ENCODE results near the gene C1QTNF2. TPM values are rescaled to one million over a fixed set of nuclear protein-coding genes. Genes with fewer than 3 reads are reported as not detected.
A peak's percentile ranks its signal among the peaks of the same experiment; 100 is the strongest.

Gene C1QTNF2
- total RNA-seq, 2 donors from 2014 or later, result 8.4 TPM; not detected in 1

- H3K27ac ChIP-seq, result peak overlapping the region in 1 of 2 donors; percentile 69
- H3K27me3 ChIP-seq (replicated peaks; ENCODE audit: insufficient read depth), result no peaks in the 10 kb centered on the region
- no peak for DNase-seq (ENCODE audit: low spot score)
- H3K4me3 ChIP-seq, result no peak overlapping the region
- TF ChIP-seq CTCF (IDR thresholded peaks at IDR 0.05), result no peak
- TF ChIP-seq POLR2AphosphoS5 (IDR thresholded peaks at IDR 0.05), result no peak
- no peak for TF ChIP-seq POLR2A (IDR thresholded peaks at IDR 0.05)
- H3K9me3 ChIP-seq, result no peaks in the 10 kb centered on the region
- H3K36me3 ChIP-seq, result no peaks in the 10 kb centered on the region
- 68% methylated on average over 7 of the region's 7 CpGs for WGBS
- no peaks in the 10 kb centered on the region for H3K4me1 ChIP-seq (replicated peaks)
- intact Hi-C loops (cut with DNase I), result no loop called here
These were observed 13.7 kb downstream of the C1QTNF2 start for GRCh38 chr5:160356550-160357347.

- no peaks in the 10 kb centered on the region for H3K36me3 ChIP-seq
- no peaks in the 10 kb centered on the region for H3K27me3 ChIP-seq (replicated peaks; ENCODE audit: insufficient read depth)
- no peak for DNase-seq (ENCODE audit: low spot score)
- H3K27ac ChIP-seq, result no peak overlapping the region
- no peaks in the 10 kb centered on the region for H3K4me1 ChIP-seq (replicated peaks)
- intact Hi-C loops (cut with DNase I), result no loop called here
- no peaks in the 10 kb centered on the region for H3K9me3 ChIP-seq
- 94% methylated on average over 14 of the region's 14 CpGs for WGBS
- no peak for TF ChIP-seq POLR2A (IDR thresholded peaks at IDR 0.05)
- TF ChIP-seq CTCF (IDR thresholded peaks at IDR 0.05), result no peak
- no peak for TF ChIP-seq POLR2AphosphoS5 (IDR thresholded peaks at IDR 0.05)
- H3K4me3 ChIP-seq, result no peak overlapping the region
These were observed 15.8 kb downstream of the C1QTNF2 start for GRCh38 chr5:160354666-160355065.

- H3K36me3 ChIP-seq, result no peaks in the 10 kb centered on the region
- intact Hi-C loops (cut with DNase I), result no loop called here
- no peak overlapping the region for H3K4me3 ChIP-seq
- TF ChIP-seq POLR2AphosphoS5 (IDR thresholded peaks at IDR 0.05), result no peak
- no peak for TF ChIP-seq CTCF (IDR thresholded peaks at IDR 0.05)
- TF ChIP-seq POLR2A (IDR thresholded peaks at IDR 0.05), result no peak
- no peak overlapping the region for H3K27ac ChIP-seq
- H3K27me3 ChIP-seq (replicated peaks; ENCODE audit: insufficient read depth), result no peaks in the 10 kb centered on the region
- H3K4me1 ChIP-seq (replicated peaks), result no peaks in the 10 kb centered on the region
- H3K9me3 ChIP-seq, result no peaks in the 10 kb centered on the region
- DNase-seq (ENCODE audit: low spot score), result no peak
- 74% methylated on average over 7 of the region's 8 CpGs for WGBS
These were observed 17.0 kb downstream of the C1QTNF2 start for GRCh38 chr5:160353379-160353778.

GRCh38 chr5:160352308-160352707, 18.1 kb downstream of the C1QTNF2 start:
- no peak for DNase-seq (ENCODE audit: low spot score)
- intact Hi-C loops (cut with DNase I), result no loop called here
- Histone ChIP-seq H3K9me3 (no peaks in the 10 kb centered on the region), H3K27ac (no peak overlapping the region), H3K4me1 (replicated peaks) (no peaks in the 10 kb centered on the region), H3K4me3 (no peak overlapping the region), H3K27me3 (replicated peaks; ENCODE audit: insufficient read depth) (no peaks in the 10 kb centered on the region), H3K36me3 (no peaks in the 10 kb centered on the region)
- no peak for TF ChIP-seq CTCF (IDR thresholded peaks at IDR 0.05)
- no peak for TF ChIP-seq POLR2AphosphoS5 (IDR thresholded peaks at IDR 0.05)
- no peak for TF ChIP-seq POLR2A (IDR thresholded peaks at IDR 0.05)
- 85% methylated on average over 4 of the region's 4 CpGs for WGBS

- no peak overlapping the region for H3K4me3 ChIP-seq
- WGBS, result 65% methylated on average over 4 of the region's 4 CpGs
- DNase-seq (ENCODE audit: low spot score), result no peak
- no peak for TF ChIP-seq CTCF (IDR thresholded peaks at IDR 0.05)
- no peak for TF ChIP-seq POLR2A (IDR thresholded peaks at IDR 0.05)
- TF ChIP-seq POLR2AphosphoS5 (IDR thresholded peaks at IDR 0.05), result no peak
- no peaks in the 10 kb centered on the region for H3K9me3 ChIP-seq
- H3K27ac ChIP-seq, result no peak overlapping the region
- no peaks in the 10 kb centered on the region for H3K36me3 ChIP-seq
- H3K4me1 ChIP-seq (replicated peaks), result no peaks in the 10 kb centered on the region
- intact Hi-C loops (cut with DNase I), result loop anchor here (5.0 kb wide), 1 partner anchor 328 kb away; no protein-coding TSS in a partner anchor
- no peaks in the 10 kb centered on the region for H3K27me3 ChIP-seq (replicated peaks; ENCODE audit: insufficient read depth)
These were observed 20.5 kb downstream of the C1QTNF2 start for GRCh38 chr5:160349935-160350303.
